HG02852 (cell line): ENCODE results near the gene PPDPF.
"Not testable (repeated sequence)": the region's sequence is repeated elsewhere in the genome, so short reads cannot be mapped to it uniquely, and the experiment has no call there.

Experiments
- ATAC-seq: cut with Tn5 transposase; IDR thresholded peaks from one replicate; pipeline ENCODE4 v1.9.1; 2021; ENCODE audit warnings: mild to moderate bottlenecking, moderate library complexity; ENCODE audit not compliant: unreplicated experiment

PPDPF gene

DNA sequence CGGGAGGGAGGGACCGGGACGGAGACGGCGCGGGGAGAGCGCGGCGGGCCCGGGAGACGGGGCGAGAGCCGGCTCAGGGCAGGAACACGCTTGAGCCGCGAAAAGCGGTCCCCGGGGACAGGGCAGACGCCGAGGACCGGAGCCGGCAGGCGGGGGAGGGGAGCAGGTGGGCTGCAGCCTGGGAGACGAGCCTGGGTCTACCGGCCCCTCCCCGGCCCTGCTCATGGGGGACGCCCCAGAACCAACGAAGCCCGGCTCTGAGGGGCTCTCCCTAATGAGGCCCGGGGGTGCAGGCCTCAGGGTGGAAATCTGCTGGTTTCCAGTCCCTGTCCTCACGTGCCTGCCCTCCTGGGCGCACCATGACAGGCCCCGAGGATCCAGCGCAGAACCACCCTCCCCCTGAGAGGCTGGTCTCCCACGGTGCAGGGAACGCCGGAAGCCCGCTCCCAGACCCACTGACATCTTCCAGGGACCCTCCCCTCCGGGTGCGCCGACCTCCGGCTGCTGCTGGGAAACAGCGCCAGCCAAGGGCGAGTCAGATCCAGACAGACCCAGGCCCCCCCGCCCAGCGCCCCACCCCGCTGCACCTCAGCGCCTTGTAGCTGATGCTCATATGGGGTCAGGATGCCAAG, 21.1 kb upstream of the PPDPF start:
- no peak for ATAC-seq

DNA sequence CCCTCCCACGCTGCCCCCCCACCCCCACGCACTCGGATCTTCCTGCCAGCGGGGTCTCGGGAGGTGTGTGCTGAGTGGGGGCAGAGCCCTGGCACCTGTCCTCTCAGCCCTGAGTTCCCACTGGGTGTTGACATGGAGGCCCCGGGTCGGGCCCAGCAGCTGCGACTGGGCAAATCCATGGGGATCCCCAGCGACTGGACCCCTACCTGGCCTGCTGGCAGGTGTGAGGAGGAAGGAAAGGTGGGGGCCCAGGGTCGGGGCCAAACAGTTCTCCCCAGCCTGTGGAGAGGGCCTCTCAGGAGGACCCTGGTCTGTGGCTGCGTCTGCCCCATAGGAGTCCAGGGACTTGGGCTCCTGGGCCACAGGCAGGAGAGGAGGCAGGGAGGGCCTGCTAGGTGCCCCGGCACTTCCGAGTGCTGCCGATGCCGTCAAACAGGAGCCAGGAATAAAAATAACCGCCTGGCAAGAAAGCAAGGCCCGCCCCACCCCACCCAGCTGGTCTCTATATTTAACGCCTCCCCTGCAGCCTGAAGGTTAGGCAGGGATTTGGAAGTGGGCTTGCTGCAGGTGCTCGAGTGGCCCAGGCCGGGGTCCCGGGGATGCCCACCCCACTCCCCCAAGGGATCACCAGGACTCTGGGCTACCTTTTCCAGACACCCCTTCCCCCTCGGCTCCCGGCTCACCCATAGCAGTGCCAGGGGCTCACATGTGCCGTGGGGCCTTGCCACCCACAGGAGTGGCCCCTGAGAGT, 20.2 kb upstream of the PPDPF start:
- ATAC-seq = no peak

DNA sequence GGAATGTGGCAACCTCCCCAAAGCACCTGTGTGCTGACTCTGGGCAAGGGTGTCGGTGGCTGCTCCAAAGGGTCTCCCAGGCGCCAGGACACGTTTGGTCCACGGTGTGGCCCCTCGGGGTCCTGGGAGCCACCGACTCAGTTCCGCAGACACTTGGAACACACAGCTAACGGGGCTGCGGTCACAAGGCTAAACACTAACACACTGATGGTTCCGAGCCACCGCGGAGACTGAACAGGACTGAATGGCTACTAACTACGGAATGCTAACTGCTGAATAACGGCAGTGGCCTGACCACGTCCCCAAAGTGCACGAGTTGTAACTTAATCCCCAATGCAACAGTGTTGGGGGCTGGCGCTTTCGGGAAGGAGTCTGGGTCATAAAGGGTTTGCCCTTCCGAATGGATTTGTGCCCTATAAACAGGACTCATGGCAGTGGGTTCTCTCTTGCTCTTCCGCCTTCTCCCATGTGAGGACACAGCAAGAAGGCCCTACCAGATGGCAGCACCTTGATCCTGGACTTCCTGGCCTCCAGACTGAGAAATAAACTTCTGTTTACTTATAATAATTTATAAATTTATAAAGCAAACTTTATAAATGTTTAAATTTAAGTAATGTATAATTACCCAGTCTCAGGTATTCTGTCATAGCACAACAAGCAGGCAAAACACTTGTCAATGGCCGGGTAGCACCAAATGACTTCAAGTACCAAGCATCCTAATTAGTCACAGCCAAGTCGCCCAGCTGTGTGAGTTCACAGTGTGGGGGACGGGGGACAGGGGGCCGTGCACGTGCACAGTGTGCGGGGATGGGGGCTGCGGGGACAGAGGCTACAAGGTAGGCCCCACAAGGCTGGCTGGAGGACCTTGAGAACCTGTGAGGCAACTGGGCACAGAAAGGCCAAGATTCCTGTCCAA, 19.4 kb upstream of the PPDPF start:
- ATAC-seq = no peak

DNA sequence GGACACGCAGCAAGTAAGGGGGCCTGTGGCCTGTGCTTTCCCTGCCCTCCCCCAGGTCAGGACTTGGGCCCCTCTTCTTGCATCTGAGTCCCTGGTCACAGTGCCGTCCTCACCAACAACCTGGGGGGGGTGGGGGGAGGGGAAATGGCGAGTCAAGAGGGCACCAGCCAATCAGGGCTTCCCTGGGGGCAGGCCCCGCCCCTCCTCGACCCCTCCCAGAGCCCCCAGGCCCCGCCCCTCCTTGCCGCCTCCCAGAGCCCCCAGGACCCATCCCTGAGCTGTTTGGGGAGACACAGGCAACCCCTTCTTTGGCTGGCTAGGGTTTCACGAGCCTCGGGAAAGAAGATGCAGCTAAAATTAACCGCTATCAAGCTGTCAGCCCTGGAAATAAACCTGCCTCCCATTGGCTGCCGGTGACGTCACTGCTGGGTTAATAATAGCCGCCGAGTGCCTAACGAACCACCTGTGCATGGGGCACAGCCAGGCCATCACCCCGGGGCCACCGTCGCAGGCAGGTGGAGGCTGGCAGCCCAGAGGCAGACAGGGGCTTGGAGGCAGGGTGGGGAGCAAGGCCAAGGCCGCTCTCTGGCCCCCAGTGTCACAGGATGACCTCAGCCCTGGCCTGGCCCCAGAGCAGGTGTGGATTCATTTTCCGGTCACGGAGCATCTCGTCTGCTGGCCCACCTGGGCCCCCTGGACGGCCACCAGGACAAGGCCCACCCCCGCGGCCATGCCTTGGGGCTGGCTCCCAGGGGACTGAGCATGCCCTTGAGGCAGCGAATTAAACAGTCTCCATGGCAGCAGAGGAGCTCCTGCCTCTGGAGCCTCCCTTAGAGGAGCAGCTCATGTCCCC, 18.5 kb upstream of the PPDPF start:
- ATAC-seq = no peak

DNA sequence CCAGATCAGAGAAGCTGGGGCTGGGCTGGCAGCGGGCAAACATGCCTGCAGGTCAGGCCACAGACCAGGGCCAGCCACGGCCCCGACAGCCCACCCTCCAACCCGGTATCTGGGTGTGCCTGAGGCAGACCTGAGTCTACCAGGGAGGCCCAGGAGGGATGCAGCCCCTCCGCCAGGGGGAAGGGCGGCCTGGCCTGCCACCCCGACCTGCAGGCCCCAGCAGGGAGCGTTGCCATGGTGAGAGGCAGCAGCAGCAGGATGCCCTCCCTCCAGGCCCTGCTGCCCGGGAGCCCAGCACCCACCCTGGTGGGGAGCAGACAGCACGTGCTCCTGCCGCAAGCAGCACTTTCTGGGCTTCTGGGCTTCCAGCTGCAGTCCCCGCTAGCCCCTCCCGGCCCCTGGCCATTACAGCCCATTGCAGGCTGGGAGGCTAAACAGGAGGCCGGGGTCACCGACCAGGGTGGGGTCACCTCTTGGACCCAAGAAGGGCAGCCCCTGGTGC, 17.8 kb upstream of the PPDPF start:
- no peak for ATAC-seq

DNA sequence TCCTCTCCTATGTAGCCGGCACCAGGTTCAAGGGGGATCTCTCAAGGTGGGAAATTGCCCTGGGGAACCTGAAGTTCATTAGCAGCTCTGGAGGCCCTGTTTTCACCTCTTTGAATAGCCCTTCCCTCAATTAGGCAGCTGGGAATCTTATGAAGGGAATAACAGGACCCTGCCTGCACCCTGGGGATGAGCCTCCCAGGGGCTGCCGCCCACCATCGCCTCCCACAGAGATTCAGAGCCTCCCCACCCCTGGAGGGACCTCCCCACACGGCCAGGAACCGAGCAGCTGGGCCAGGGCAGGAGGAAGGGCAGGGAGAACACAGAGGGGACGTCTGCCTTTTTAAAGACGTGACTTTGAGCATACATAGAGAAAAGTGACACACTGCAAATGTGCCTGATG, 17.0 kb upstream of the PPDPF start:
- ATAC-seq = no peak

DNA sequence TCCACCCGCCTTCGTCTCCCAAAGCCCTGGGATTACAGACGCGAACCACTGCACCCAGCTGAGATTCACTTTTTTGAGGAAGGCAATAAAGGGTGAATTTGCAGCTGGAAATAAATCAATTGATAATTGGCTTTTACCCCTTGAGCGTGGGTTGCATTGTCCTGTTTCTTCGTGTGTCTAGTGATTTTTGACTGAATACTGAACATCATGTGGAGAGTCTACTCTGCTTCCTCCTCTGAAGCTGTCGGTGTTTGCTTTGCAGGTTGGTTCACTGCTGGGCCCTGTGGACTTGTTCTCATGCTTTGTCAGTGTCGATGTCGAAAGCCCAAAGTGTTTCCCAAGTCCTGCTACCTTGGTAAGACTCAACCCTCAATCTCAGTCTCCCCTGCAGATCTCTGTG, 15.9 kb upstream of the PPDPF start:
- no peak for ATAC-seq

DNA sequence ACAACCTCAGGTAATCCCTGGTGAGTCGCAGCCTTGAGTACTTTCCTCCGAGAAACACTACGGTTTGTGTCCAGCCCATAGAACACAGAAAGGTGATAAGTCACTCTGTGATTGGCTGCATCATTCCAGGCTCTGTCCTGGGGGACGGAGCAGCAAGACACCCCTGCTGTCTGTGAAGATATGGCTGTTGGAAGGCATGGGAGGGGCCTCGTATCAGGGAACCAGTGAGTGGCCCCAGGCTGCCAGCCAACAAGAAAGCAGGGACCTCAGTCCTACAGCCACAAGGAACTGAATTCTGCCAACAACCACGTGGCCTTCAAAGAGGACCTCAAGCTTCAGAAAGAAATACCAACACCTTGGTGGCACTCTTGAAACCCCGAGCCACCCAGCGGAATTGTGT, 15.3 kb upstream of the PPDPF start:
- no peak for ATAC-seq

DNA sequence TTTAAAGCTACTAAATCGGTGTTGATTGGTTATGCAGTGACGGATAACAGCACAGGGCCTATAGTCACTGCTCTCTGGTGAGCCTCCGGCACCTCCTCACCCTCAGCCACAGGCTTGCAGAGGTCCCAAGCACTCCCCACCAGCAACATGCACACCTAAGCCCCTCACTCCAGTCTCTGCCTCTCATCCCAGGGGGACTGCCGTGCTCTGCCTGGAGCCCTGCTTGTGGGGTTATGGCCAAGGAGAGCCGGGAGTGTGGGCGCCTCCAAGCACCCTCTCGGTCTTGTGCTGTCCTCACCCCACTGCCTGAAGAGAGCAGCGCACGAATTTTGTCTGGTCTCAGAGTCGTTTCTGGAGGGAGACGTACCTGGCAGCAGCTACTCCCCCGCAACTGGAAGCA, 14.8 kb upstream of the PPDPF start:
- no peak for ATAC-seq

DNA sequence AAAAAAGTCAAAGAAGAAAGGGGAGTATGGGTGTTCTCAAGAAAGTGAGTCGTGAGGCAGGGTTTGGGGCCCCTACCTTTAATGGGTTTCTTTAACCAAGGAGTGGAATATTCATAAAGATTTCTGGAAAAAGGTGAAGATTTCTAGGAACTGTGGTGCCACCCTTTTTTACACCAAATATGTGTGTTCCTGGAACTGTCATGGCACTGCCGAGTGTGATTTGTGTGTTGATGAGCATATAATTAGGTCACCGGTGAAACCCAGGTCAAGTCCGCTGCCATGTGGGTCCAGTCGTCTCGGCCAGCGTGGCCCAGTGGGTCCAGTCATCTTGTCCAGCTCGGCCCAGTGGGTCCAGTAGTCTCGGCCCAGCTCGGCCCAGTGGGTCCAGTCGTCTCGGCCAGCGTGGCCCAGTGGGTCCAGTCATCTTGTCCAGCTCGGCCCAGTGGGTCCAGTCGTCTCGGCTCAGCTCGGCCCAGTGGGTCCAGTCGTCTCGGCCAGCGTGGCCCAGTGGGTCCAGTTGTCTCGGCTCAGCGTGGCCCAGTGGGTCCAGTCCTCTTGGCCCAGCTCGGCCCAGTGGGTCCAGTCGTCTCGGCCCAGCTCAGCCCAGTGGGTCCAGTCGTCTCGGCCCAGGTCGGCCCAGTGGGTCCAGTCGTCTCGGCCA, 13.4 kb upstream of the PPDPF start:
- ATAC-seq = no peak

DNA sequence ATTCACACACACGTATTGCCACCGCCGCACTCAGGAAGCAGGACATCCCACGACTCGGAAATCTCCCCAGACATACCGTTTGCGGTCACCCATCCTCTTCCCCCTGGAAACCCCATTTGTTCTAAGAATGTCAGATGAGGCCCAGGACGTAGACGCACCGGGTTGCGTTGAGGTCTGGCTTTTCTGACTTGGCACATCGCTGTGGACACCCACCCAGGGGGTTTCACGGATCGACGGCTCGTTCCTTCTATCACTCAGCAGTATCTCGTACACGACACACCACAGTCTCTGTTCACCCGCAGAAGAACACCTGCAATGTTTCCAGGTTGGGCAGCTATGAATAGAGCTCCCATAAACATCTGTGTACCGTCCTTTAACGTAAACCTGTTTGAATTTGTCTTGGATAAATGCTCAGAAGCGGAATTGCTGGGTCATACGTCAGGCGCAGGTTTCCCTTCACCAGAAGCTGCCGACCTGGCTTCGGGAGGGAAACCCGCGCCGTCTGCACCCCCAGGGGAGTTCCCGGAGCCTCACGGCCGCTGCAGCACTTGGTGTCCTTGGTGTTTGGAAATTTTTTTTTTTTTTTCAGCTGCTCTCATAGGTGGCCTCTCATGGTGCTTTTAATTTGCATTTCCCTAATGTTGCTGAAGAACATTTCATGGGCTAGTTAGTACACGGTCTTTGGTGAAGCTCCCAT, 12.3 kb upstream of the PPDPF start:
- no peak for ATAC-seq

DNA sequence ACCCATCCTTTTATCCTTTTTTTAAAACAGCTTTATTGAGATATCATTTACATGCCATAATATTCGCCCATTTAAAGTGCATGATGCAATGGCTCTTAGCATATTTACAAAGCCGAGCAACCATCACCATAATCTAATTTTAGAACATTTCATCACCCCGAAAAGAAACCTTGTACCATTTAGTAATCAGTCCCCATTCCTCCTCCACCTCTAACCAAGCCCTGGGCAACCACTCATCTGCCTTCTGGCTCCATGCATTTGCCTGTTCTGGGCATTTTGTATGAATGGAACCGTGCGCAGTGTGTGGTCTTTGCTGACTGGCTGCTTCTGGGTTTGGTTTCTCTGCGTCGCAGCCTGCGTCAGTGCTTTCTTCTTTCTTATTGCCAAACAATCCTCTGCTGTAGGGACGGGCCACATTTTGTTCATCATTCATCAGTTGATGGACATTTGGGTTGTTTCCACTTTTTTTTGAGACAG, 11.4 kb upstream of the PPDPF start:
- no peak for ATAC-seq

DNA sequence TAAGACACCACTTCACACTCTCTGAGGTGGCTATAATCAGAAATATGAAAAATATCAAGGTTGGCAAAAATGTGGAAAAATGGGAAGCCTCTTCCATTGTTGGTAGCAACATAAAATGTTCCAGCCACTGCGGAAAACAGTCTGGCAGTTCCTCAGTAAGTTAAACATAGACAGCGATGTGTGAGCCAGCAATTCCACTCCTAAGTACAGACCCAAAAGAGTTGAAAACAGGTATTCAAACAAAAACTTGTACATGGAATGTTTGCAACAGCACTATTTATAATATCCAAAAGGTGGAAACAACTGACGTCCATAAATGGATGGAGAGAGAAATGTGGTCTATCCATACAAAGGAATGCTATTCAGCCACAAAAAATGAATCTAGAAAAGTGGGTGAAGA, 7.4 kb upstream of the PPDPF start:
- no peak for ATAC-seq

DNA sequence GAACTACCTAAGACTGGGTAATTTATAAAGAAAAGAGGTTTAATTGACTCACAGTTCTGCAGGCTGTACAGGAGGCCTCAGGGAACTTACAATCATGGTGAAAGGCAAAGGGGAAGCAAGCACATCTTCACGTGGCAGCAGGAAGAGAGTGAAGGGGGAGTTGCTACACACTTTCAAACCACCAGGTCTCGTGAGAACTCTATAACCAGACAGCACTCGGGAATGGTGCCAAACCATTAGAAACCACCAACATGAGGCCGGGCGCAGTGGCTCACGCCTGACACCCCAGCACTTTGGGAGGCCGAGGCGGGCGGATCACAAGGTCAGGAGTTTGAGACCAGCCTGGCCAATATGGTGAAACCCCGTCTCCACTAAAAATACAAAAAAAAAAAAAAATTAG, 6.0 kb upstream of the PPDPF start:
- ATAC-seq = not testable (repeated sequence)

DNA sequence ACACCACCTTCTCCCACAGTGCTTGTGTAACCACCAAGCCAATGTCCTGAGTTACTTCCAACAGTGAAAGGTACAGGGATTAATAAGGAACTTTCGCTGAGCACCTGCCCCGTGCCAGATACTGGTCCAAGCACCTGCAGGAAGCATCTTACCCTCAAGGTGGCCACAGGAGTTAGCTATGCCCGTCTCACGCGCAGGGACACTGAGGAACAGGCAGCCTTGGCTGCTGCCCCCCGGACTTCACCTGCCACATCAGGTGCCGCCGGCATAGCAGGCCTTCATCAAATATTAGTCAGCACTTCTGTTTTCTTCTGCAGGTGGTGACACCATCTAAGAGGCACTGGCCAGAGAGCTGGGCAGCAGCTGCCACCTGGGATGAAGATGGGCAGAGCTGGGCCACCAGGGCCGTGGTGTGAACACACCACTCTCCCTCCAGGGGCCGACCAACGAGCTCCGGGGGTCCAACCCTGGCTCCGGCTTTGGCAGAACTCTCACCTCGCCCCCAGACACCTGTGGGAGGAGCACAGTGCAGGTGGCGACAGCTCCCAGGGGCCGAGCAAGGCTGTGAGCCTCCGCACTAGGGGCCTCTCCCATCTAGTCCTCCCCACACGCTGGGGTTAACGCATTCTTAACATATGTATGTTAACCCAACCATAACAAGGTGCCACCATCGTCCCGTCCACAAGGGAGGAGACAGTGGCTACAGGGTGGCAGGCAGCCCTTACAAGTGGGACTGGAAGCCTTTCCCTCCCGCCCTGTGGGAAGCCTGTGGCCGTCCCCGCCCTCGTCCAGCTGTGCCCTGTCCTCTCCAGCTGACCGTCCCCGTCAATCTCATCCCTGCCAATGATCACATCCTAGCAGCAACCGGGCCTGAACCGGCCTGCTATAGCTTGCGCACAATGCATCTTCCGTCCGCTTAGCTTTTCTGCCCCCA, 2.9 kb upstream of the PPDPF start:
- ATAC-seq = no peak

DNA sequence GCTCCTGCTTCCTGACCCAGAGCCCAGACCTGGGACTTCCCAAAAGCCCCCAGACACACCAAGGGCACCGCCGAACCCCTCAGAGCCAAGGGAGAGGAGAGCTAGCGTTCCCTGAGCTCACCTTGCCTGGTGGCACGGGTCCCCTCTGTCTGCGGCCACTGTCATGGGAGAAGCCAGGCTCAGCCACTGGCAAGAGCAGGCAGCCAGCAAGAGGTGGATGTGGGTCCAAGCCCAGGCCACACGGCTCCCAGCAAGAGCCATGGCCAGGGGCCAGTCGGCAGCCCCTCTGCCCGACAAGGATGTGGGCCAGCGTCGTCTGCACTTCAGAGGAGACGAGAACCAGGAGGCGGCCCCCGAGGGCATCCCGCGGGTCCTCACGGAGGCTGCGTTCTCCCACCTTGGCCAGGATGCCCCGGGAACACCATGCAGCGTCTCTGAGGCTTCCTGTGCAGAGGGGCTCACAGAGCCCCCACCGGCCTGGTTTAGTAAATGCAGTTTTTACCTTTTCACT, 2.2 kb upstream of the PPDPF start:
- no peak for ATAC-seq

DNA sequence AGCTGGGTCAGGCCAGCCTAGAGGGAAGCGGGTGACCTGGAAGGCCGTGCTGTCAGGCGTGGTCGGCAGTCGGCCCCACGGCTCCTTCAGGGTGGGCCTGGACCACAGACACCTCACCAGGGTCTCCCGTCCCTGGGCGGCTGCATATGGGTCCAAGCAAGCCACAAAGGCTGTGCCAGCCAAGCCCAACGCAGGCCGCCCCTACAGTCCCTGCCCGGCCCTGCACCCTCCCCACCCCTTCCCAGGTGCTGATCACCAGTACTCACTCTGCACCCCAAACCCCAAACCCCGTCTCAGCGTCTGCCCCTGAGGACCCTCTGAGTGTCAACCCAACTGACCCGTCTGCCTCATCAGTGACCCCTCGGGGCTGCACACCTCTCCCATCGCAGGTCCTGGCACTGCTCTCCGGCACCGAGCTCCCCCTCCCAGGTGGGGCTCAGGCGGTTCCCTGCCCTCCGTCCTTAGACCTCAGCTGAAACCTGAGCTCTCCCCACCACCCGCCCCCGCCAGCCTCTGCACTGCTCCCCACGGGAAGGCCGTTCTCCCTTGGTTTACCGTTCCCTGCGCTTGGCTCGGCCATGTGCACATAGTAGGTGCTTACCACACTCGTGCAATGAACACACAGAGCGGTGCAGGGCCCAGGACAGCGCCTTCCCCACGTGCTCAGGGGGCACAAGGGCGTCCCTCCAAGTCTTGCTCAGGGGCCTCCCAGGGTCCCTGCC, 1.5 kb upstream of the PPDPF start:
- ATAC-seq = no peak
